MM.1S (cell line): Measurements from ENCODE around the gene MYCL.

Source experiments
- DNase-seq: peaks from one replicate; pipeline ENCODE4 v3.0.0-alpha.2; 2015
- H2AFZ ChIP-seq: fragments of 300-600 bp; sonication (generic); 2 replicates; pipeline ENCODE4 v1.6.0; 2016; ENCODE audit warnings: antibody characterized with exemption, low read length
- H3F3A ChIP-seq: fragments of 300-600 bp; sonication (generic); 2 replicates; pipeline ENCODE4 v1.6.1; 2016; ENCODE audit warnings: mild to moderate bottlenecking, antibody characterized with exemption, low read length, moderate library complexity, mixed read lengths; ENCODE audit not compliant: insufficient read depth
- H3K27ac ChIP-seq: fragments of 300-600 bp; sonication (generic); 2 replicates; pipeline ENCODE4 v1.5.1; 2016; ENCODE audit warnings: mild to moderate bottlenecking, low read length
- H3K27me3 ChIP-seq: fragments of 300-600 bp; sonication (generic); replicated peaks from 2 replicates; pipeline ENCODE4 v1.6.0; 2016; ENCODE audit warnings: low read length; ENCODE audit not compliant: insufficient read depth
- H3K36me3 ChIP-seq: fragments of 300-600 bp; sonication (generic); replicated peaks from 2 replicates; pipeline ENCODE4 v1.6.1; 2016; ENCODE audit warnings: mild to moderate bottlenecking, low read length, mixed read lengths; ENCODE audit not compliant: insufficient read depth
- H3K4me1 ChIP-seq: fragments of 300-600 bp; sonication (generic); 2 replicates; pipeline ENCODE4 v1.6.1; 2016; ENCODE audit warnings: low read length, mixed read lengths
- H3K4me2 ChIP-seq: fragments of 300-600 bp; sonication (generic); 2 replicates; pipeline ENCODE4 v1.6.0; 2016; ENCODE audit warnings: low read depth, low read length
- H3K4me3 ChIP-seq: fragments of 300-600 bp; sonication (generic); 2 replicates; pipeline ENCODE4 v1.5.1; 2016; ENCODE audit warnings: low read length, mixed read lengths
- H3K79me2 ChIP-seq: fragments of 300-600 bp; sonication (generic); 2 replicates; pipeline ENCODE4 v1.6.1; 2016; ENCODE audit warnings: mixed run types, low read length, mixed read lengths
- H3K9ac ChIP-seq: fragments of 300-600 bp; sonication (generic); 2 replicates; pipeline ENCODE4 v1.6.1; 2016; ENCODE audit warnings: low read length, mixed read lengths
- H3K9me2 ChIP-seq: fragments of 300-600 bp; sonication (generic); replicated peaks from 2 replicates; pipeline ENCODE4 v1.6.1; 2016; ENCODE audit warnings: mild to moderate bottlenecking, low read length, mixed read lengths; ENCODE audit not compliant: insufficient read depth
- H3K9me3 ChIP-seq: fragments of 300-600 bp; sonication (generic); replicated peaks from 2 replicates; pipeline ENCODE4 v1.6.1; 2016; ENCODE audit warnings: mild to moderate bottlenecking, low read length, mixed read lengths; ENCODE audit not compliant: insufficient read depth
- H4K20me1 ChIP-seq: fragments of 300-600 bp; sonication (generic); 2 replicates; pipeline ENCODE4 v1.6.1; 2016; ENCODE audit warnings: mild to moderate bottlenecking, low read length, moderate library complexity, mixed read lengths; ENCODE audit not compliant: insufficient read depth
- CTCF ChIP-seq: fragments of 300-600 bp; sonication (generic); IDR thresholded peaks from 2 replicates; pipeline ENCODE4 v1.5.1; 2016; ENCODE audit warnings: antibody characterized with exemption, low read length, mixed read lengths
- EZH2 ChIP-seq: fragments of 300-600 bp; sonication (generic); optimal IDR thresholded peaks from 2 replicates; pipeline ENCODE3; 2017; ENCODE audit warnings: low read depth, mild to moderate bottlenecking, antibody characterized with exemption, low read length, mixed read lengths
- EZH2phosphoT487 ChIP-seq: fragments of 300-600 bp; sonication (generic); IDR thresholded peaks from 2 replicates; pipeline ENCODE4 v1.6.1; 2018; ENCODE audit warnings: antibody characterized with exemption, low read length

The MYCL gene

GRCh38 chr1:39895731-39896480 lies 5.8 kb downstream of the MYCL start:
- H3K9me2 ChIP-seq, result no peaks in the 10 kb centered on the region
- H3K9ac ChIP-seq, result no peak overlapping the region
- no peaks in the 10 kb centered on the region for H3K79me2 ChIP-seq
- no peak for DNase-seq
- H3K4me2 ChIP-seq, result no peak overlapping the region
- no peaks in the 10 kb centered on the region for H3F3A ChIP-seq
- TF ChIP-seq EZH2phosphoT487 (no peak), CTCF (no peak), EZH2 (no peak)
- H3K4me1 ChIP-seq, result 0 out of 2 replicates have a peak, but pooled peaks cover 10% of the 10 kb centered on the region
- H3K27me3 ChIP-seq, result peaks cover 7% of the 10 kb centered on the region; the same call in 1 of the 2 replicates
- H3K4me3 ChIP-seq, result no peak overlapping the region
- no peaks in the 10 kb centered on the region for H3K9me3 ChIP-seq
- no peaks in the 10 kb centered on the region for H4K20me1 ChIP-seq
- no peak overlapping the region for H3K27ac ChIP-seq
- H3K36me3 ChIP-seq, result no peaks in the 10 kb centered on the region
- no peak overlapping the region for H2AFZ ChIP-seq

GRCh38 chr1:39894884-39895495 lies 6.7 kb downstream of the MYCL start:
- Histone ChIP-seq H3K27ac (no peak overlapping the region), H3F3A (no peaks in the 10 kb centered on the region), H4K20me1 (no peaks in the 10 kb centered on the region), H3K4me1 (0 out of 2 replicates have a peak, but pooled peaks cover 10% of the 10 kb centered on the region), H3K9ac (no peak overlapping the region), H2AFZ (no peak overlapping the region), H3K79me2 (no peaks in the 10 kb centered on the region), H3K9me2 (no peaks in the 10 kb centered on the region), H3K36me3 (no peaks in the 10 kb centered on the region), H3K27me3 (peaks cover 4% of the 10 kb centered on the region; the same call in 1 of the 2 replicates), H3K4me3 (no peak overlapping the region), H3K4me2 (no peak overlapping the region), H3K9me3 (no peaks in the 10 kb centered on the region)
- TF ChIP-seq EZH2 (no peak), CTCF (no peak), EZH2phosphoT487 (no peak)
- no peak for DNase-seq

GRCh38 chr1:39892601-39893595 lies 8.8 kb downstream of the MYCL start:
- H3K9me2 ChIP-seq, result no peaks in the 10 kb centered on the region
- no peak overlapping the region for H3K4me3 ChIP-seq
- no peaks in the 10 kb centered on the region for H3K36me3 ChIP-seq
- H3K4me1 ChIP-seq, result 0 out of 2 replicates have a peak, but pooled peaks cover 10% of the 10 kb centered on the region
- no peaks in the 10 kb centered on the region for H3K27me3 ChIP-seq
- no peak for TF ChIP-seq CTCF
- TF ChIP-seq EZH2, result no peak
- no peak for TF ChIP-seq EZH2phosphoT487
- H3K27ac ChIP-seq, result no peak overlapping the region
- no peaks in the 10 kb centered on the region for H3F3A ChIP-seq
- H3K4me2 ChIP-seq, result 0 out of 2 replicates have a peak overlapping the region, but pooled peaks have one; percentile 15
- no peaks in the 10 kb centered on the region for H4K20me1 ChIP-seq
- H2AFZ ChIP-seq, result no peak overlapping the region
- no peak for DNase-seq
- no peak overlapping the region for H3K9ac ChIP-seq
- no peaks in the 10 kb centered on the region for H3K9me3 ChIP-seq
- H3K79me2 ChIP-seq, result no peaks in the 10 kb centered on the region
